Measurements from ENCODE around the gene CACNA1A. TPM values are rescaled to one million over a fixed set of nuclear protein-coding genes. Genes with fewer than 3 reads are reported as not detected.
A peak's percentile ranks its signal among the peaks of the same experiment; 100 is the strongest.

Gene CACNA1A
- total RNA-seq, 2 experiments from 2014 or later, result 0.19 to 0.78 TPM

GRCh38 chr19:13366529-13367143 lies 139.6 kb downstream of the CACNA1A start:
- intact Hi-C loops (cut with micrococcal nuclease; ENCODE audit: unreplicated experiment), result no loop called here
- no peaks in the 10 kb centered on the region for H4K20me1 ChIP-seq (ENCODE audit: insufficient read depth, low read length)
- DNase-seq (ENCODE audit: low spot score), result peak; percentile 17
- no peaks in the 10 kb centered on the region for H3K36me3 ChIP-seq (ENCODE audit: insufficient read depth, low read length)
- TF ChIP-seq EZH2phosphoT487 (IDR thresholded peaks at IDR 0.05; ENCODE audit: borderline replicate concordance, low read depth, low read length), result no peak
- TF ChIP-seq CTCF (conservative IDR thresholded peaks at IDR 0.05; ENCODE audit: low read length), result peak; percentile 71
- H3K27ac ChIP-seq (ENCODE audit: low read depth, low read length, poor library complexity, severe bottlenecking), result no peak overlapping the region
- ChIA-PET CTCF (ENCODE audit: unreplicated experiment) (no interaction called here), POLR2A (no interaction called here)
- H2AFZ ChIP-seq (ENCODE audit: low read length), result no peak overlapping the region
- BruUV-seq (replicated peaks), result no TSS peak
- no peak overlapping the region for H3K4me2 ChIP-seq (ENCODE audit: low read length)
- H3K79me2 ChIP-seq (ENCODE audit: insufficient read depth, low read depth, low read length), result no peaks in the 10 kb centered on the region
- H3K9me3 ChIP-seq (ENCODE audit: low read length), result no peaks in the 10 kb centered on the region
- no peak overlapping the region for H3K4me3 ChIP-seq (ENCODE audit: low read depth, low read length, poor library complexity, severe bottlenecking)
- H3K9me2 ChIP-seq (ENCODE audit: insufficient read depth, low read length), result no peaks in the 10 kb centered on the region
- H3K4me1 ChIP-seq (ENCODE audit: insufficient read depth, low read length, poor library complexity, severe bottlenecking), result no peaks in the 10 kb centered on the region

- H4K20me1 ChIP-seq (ENCODE audit: insufficient read depth, low read length), result no peaks in the 10 kb centered on the region
- no peak overlapping the region for H3K4me2 ChIP-seq (ENCODE audit: low read length)
- intact Hi-C loops (cut with micrococcal nuclease; ENCODE audit: unreplicated experiment), result no loop called here
- TF ChIP-seq CTCF (conservative IDR thresholded peaks at IDR 0.05; ENCODE audit: low read length), result no peak
- TF ChIP-seq EZH2phosphoT487 (IDR thresholded peaks at IDR 0.05; ENCODE audit: borderline replicate concordance, low read depth, low read length), result no peak
- no peaks in the 10 kb centered on the region for H3K9me3 ChIP-seq (ENCODE audit: low read length)
- H2AFZ ChIP-seq (ENCODE audit: low read length), result no peak overlapping the region
- no TSS peak for BruUV-seq (replicated peaks)
- POLR2A ChIA-PET, result no interaction called here
- H3K27ac ChIP-seq (ENCODE audit: low read depth, low read length, poor library complexity, severe bottlenecking), result no peak overlapping the region
- H3K4me3 ChIP-seq (ENCODE audit: low read depth, low read length, poor library complexity, severe bottlenecking), result no peak overlapping the region
- H3K79me2 ChIP-seq (ENCODE audit: insufficient read depth, low read depth, low read length), result no peaks in the 10 kb centered on the region
- H3K4me1 ChIP-seq (ENCODE audit: insufficient read depth, low read length, poor library complexity, severe bottlenecking), result no peaks in the 10 kb centered on the region
- H3K36me3 ChIP-seq (ENCODE audit: insufficient read depth, low read length), result no peaks in the 10 kb centered on the region
- H3K9me2 ChIP-seq (ENCODE audit: insufficient read depth, low read length), result no peaks in the 10 kb centered on the region
- CTCF ChIA-PET (ENCODE audit: unreplicated experiment), result no interaction called here
- no peak for DNase-seq (ENCODE audit: low spot score)
Observed at GRCh38 chr19:13363954-13364353, 142.3 kb downstream of the CACNA1A start.

GRCh38 chr19:13363245-13363644 lies 143.0 kb downstream of the CACNA1A start:
- intact Hi-C loops (cut with micrococcal nuclease; ENCODE audit: unreplicated experiment), result no loop called here
- H3K9me3 ChIP-seq (ENCODE audit: low read length), result no peaks in the 10 kb centered on the region
- ChIA-PET POLR2A (no interaction called here), CTCF (ENCODE audit: unreplicated experiment) (no interaction called here)
- no peaks in the 10 kb centered on the region for H3K9me2 ChIP-seq (ENCODE audit: insufficient read depth, low read length)
- no peak overlapping the region for H3K4me2 ChIP-seq (ENCODE audit: low read length)
- DNase-seq (ENCODE audit: low spot score), result no peak
- no peaks in the 10 kb centered on the region for H3K79me2 ChIP-seq (ENCODE audit: insufficient read depth, low read depth, low read length)
- no peak overlapping the region for H2AFZ ChIP-seq (ENCODE audit: low read length)
- no peaks in the 10 kb centered on the region for H3K4me1 ChIP-seq (ENCODE audit: insufficient read depth, low read length, poor library complexity, severe bottlenecking)
- H3K36me3 ChIP-seq (ENCODE audit: insufficient read depth, low read length), result no peaks in the 10 kb centered on the region
- no peak overlapping the region for H3K4me3 ChIP-seq (ENCODE audit: low read depth, low read length, poor library complexity, severe bottlenecking)
- TF ChIP-seq CTCF (conservative IDR thresholded peaks at IDR 0.05; ENCODE audit: low read length) (no peak), EZH2phosphoT487 (IDR thresholded peaks at IDR 0.05; ENCODE audit: borderline replicate concordance, low read depth, low read length) (no peak)
- no peaks in the 10 kb centered on the region for H4K20me1 ChIP-seq (ENCODE audit: insufficient read depth, low read length)
- H3K27ac ChIP-seq (ENCODE audit: low read depth, low read length, poor library complexity, severe bottlenecking), result no peak overlapping the region
- BruUV-seq (replicated peaks), result no TSS peak
